Kidney (tissue), 14 donors: ENCODE data around the gene SCLY. TPM values are rescaled to one million over a fixed set of nuclear protein-coding genes. Genes with fewer than 3 reads are reported as not detected.
A peak's percentile ranks its signal among the peaks of the same experiment; 100 is the strongest.

Experiments used
- DNase-seq, 5 donors: peaks; one replicate each; pipeline ENCODE4 v3.0.0-alpha.2; 2013 to 2020
- FAIRE-seq: peaks from 2 replicates; lab custom pipeline; 2012; peaks lifted over from hg19 to GRCh38; lab: Jason Lieb, UNC
- H3K27ac ChIP-seq, 2 donors: one replicate each; pipeline ENCODE4 v1.7.0; 2013; ENCODE audit warnings: low read depth in 2 of 2, low read length in 2 of 2, inconsistent platforms in 1 of 2
- H3K27me3 ChIP-seq: one replicate; pipeline ENCODE4 v1.7.1; 2013; ENCODE audit warnings: low read length, inconsistent platforms; ENCODE audit not compliant: control insufficient read depth, insufficient read depth
- H3K36me3 ChIP-seq, 3 donors: one replicate each; pipeline versions ENCODE4 v1.7.0 to v1.7.1; 2013; ENCODE audit warnings: low read length in 3 of 3, control low read depth in 1 of 3, inconsistent platforms in 1 of 3; ENCODE audit not compliant: insufficient read depth in 3 of 3, control insufficient read depth in 2 of 3
- H3K4me1 ChIP-seq, 3 donors: one replicate each; pipeline versions ENCODE4 v1.7.0 to v1.7.1; 2013; ENCODE audit warnings: low read length in 3 of 3, inconsistent platforms in 1 of 3, low read depth in 1 of 3; ENCODE audit not compliant: control insufficient read depth in 2 of 3, insufficient read depth in 2 of 3
- H3K4me3 ChIP-seq, 3 donors: one replicate each; pipeline versions ENCODE4 v1.7.0 to v1.8.1; 2013; ENCODE audit warnings: low read length in 3 of 3, control low read depth in 1 of 3, inconsistent platforms in 1 of 3
- H3K9ac ChIP-seq, 3 donors: one replicate each; pipeline versions ENCODE4 v1.7.0 to v1.7.1; 2013; ENCODE audit warnings: low read length in 3 of 3, control low read depth in 1 of 3, inconsistent platforms in 1 of 3
- H3K9me3 ChIP-seq, 3 donors: one replicate each; pipeline versions ENCODE4 v1.7.0 to v1.7.1; 2013; ENCODE audit warnings: low read length in 3 of 3, control low read depth in 1 of 3, inconsistent platforms in 1 of 3; ENCODE audit not compliant: control insufficient read depth in 2 of 3, insufficient read depth in 1 of 3
- CTCF ChIP-seq: IDR thresholded peaks from 3 replicates; pipeline ENCODE4 v1.5.1; 2012; ENCODE audit warnings: mild to moderate bottlenecking, moderate library complexity, borderline replicate concordance; ENCODE audit not compliant: insufficient read depth; ENCODE audit errors: extremely low read depth
- intact Hi-C: fragments of 100-400 bp; cut with DNase I; formaldehyde crosslinking; loops from one replicate; pipeline ENCODE4 v1.11.1; 2022
- polyA plus RNA-seq: library from polyadenylated mRNA; stranded (reverse); fragments of 350-450 nt; fragmentation: Illumina TruSeq; extraction: RNeasy Lipid Tissue Mini Kit (QIAGEN cat#74804); gene quantifications from one replicate; pipeline ENCODE4 v1.2.3, GENCODE V29; 2014; ENCODE audit warnings: low read depth, low replicate concordance; ENCODE audit not compliant: insufficient read depth
- total RNA-seq: library from RNA; stranded (reverse); fragmentation: NEBNext Ultra II Directional; extraction: Animal tissue kit (Norgen Biotek cat#: 25700); gene quantifications from one replicate; pipeline ENCODE4 v1.2.1, GENCODE V29; 2021
- donor health status: control.
- donor health status: control.
- donor health status: control.
- donor health status: control.
- donor health status: control.
- donor health status: DM: yes; HTN: yes; CAD: no.
- donor health status: Normal renal cell carcinoma (clear cell type).

Gene SCLY
- total and polyA plus RNA-seq, 2 donors from 2014 or later: 18.3 to 21.9 TPM

- H3K9ac ChIP-seq: no peak overlapping the region
- no peaks in the 10 kb centered on the region for H3K9me3 ChIP-seq
- no peaks in the 10 kb centered on the region for H3K36me3 ChIP-seq
- H3K27me3 ChIP-seq: no peaks in the 10 kb centered on the region
- FAIRE-seq (no peak), DNase-seq (no peak)
- peak overlapping the region in 2 of 3 donors; percentile 79 to 93 for H3K4me3 ChIP-seq
- H3K27ac ChIP-seq: no peak overlapping the region
- peaks cover 0 to 16% (median 15%) of the 10 kb centered on the region in 3 donors for H3K4me1 ChIP-seq
- TF ChIP-seq CTCF: no peak
- intact Hi-C loops: no loop called here
Observed at GRCh38 chr2:238059505-238059904, 1.3 kb upstream of the SCLY start.

GRCh38 chr2:238060096-238060541 is 682 bp upstream of the SCLY start:
- no peaks in the 10 kb centered on the region for H3K36me3 ChIP-seq
- no peak for TF ChIP-seq CTCF
- intact Hi-C loops: no loop called here
- DNase-seq: no peak
- peaks cover 0 to 16% (median 15%) of the 10 kb centered on the region in 3 donors for H3K4me1 ChIP-seq
- no peak for FAIRE-seq
- no peaks in the 10 kb centered on the region for H3K27me3 ChIP-seq
- H3K4me3 ChIP-seq: peak overlapping the region; percentile 79 to 93 (median 88)
- peak overlapping the region; percentile 50 to 86 (median 71) for H3K9ac ChIP-seq
- peak overlapping the region; percentile 73 to 78 for H3K27ac ChIP-seq
- no peaks in the 10 kb centered on the region for H3K9me3 ChIP-seq

- Histone ChIP-seq H3K4me3 (peak overlapping the region; percentile 30 to 89 (median 70)), H3K9ac (peak overlapping the region; percentile 26 to 86 (median 73)), H3K27me3 (no peaks in the 10 kb centered on the region), H3K36me3 (no peaks in the 10 kb centered on the region), H3K27ac (peak overlapping the region; percentile 24 to 59), H3K9me3 (no peaks in the 10 kb centered on the region), H3K4me1 (peaks cover 0 to 16% (median 15%) of the 10 kb centered on the region in 3 donors)
- intact Hi-C loops: no loop called here
- no peak for FAIRE-seq
- no peak for TF ChIP-seq CTCF
- DNase-seq: peak; percentile 40 to 84 (median 62)
Observed at GRCh38 chr2:238061315-238062202, 758 bp downstream of the SCLY start.
